ENCODE data around the gene PRAMEF6. TPM values are rescaled to one million over a fixed set of nuclear protein-coding genes. Genes with fewer than 3 reads are reported as not detected.
"Not testable (repeated sequence)": the region's sequence is repeated elsewhere in the genome, so short reads cannot be mapped to it uniquely, and the experiment has no call there.

Gene PRAMEF6
- not detected in 2 replicates for total RNA-seq (2014; rRNA removed; shearing (Covaris generic))
- not detected in 2 replicates for polyA plus RNA-seq (2014; cell fraction: nucleus; rRNA removed)

- DNase-seq (ENCODE audit: extremely low read depth, low read depth): not testable (repeated sequence)
Measured at GRCh38 chr1:12947480-12947879, at the start of gene PRAMEF6. PRAMEF6 (minus strand) TSS chr1:12947580; CDS start chr1:12942518, 5,062 bp downstream.

- DNase-seq (ENCODE audit: extremely low read depth, low read depth): not testable (repeated sequence)
Measured at GRCh38 chr1:12924368-12924767, 23.0 kb downstream of the PRAMEF6 start.

- DNase-seq (ENCODE audit: extremely low read depth, low read depth): not testable (repeated sequence)
Measured at GRCh38 chr1:12921749-12922148, 25.6 kb downstream of the PRAMEF6 start.

GRCh38 chr1:12916310-12916709 lies 31.1 kb downstream of the PRAMEF6 start, which contains the start of gene PRAMEF7:
PRAMEF7 (plus strand) TSS chr1:12916610; CDS start chr1:12917693, 1,083 bp downstream.
- DNase-seq (ENCODE audit: extremely low read depth, low read depth): not testable (repeated sequence)

GRCh38 chr1:12903793-12904572 lies 43.4 kb downstream of the PRAMEF6 start:
- DNase-seq (ENCODE audit: extremely low read depth, low read depth): not testable (repeated sequence)

- not testable (repeated sequence) for DNase-seq (ENCODE audit: extremely low read depth, low read depth)
Measured at GRCh38 chr1:12899186-12899585, 48.2 kb downstream of the PRAMEF6 start.

- not testable (repeated sequence) for DNase-seq (ENCODE audit: extremely low read depth, low read depth)
Measured at GRCh38 chr1:12898170-12898569, 49.2 kb downstream of the PRAMEF6 start, which contains the start of gene PRAMEF10. PRAMEF10 (minus strand) TSS chr1:12898270; CDS start chr1:12895847, 2,423 bp downstream.

Small RNAs within 50 kb of the gene (small RNA-seq; reads per million reads assigned to genes)
- 0 reads per million in 2 experiments for gene RNU6-1072P

Other genes with a start within 250 kb of the PRAMEF6 start
- gene AADACL3, start 231.5 kb downstream of the PRAMEF6 start, total RNA-seq (2014; rRNA removed; shearing (Covaris generic)): 0.05 TPM in 1 of 2 replicates, not detected in the other
- gene CFAP107, start 201.4 kb downstream of the PRAMEF6 start, total RNA-seq (2014; rRNA removed; shearing (Covaris generic)): not detected in 2 replicates
- not detected in 2 replicates for gene PRAMEF12, start 173.8 kb downstream of the PRAMEF6 start, total RNA-seq (2014; rRNA removed; shearing (Covaris generic))
- not detected in 2 replicates for gene PRAMEF1, start 156.2 kb downstream of the PRAMEF6 start, total RNA-seq (2014; rRNA removed; shearing (Covaris generic))
- gene PRAMEF11, start 116.2 kb downstream of the PRAMEF6 start, total RNA-seq (2014; rRNA removed; shearing (Covaris generic)): not detected in 2 replicates
- gene HNRNPCL1, start 98.9 kb downstream of the PRAMEF6 start, total RNA-seq (2014; rRNA removed; shearing (Covaris generic)): not detected in 2 replicates
- gene PRAMEF2, start 90.5 kb downstream of the PRAMEF6 start, total RNA-seq (2014; rRNA removed; shearing (Covaris generic)): not detected in 2 replicates
- gene PRAMEF4, start 61.4 kb downstream of the PRAMEF6 start, total RNA-seq (2014; rRNA removed; shearing (Covaris generic)): 0.07 TPM in 1 of 2 replicates, not detected in the other
- not detected in 2 replicates for gene PRAMEF10, start 49.3 kb downstream of the PRAMEF6 start, total RNA-seq (2014; rRNA removed; shearing (Covaris generic))
- not detected in 2 replicates for gene PRAMEF7, start 31.0 kb downstream of the PRAMEF6 start, total RNA-seq (2014; rRNA removed; shearing (Covaris generic))
- gene PRAMEF27, start 109.0 kb upstream of the PRAMEF6 start, total RNA-seq (2014; rRNA removed; shearing (Covaris generic)): not detected in 2 replicates
- not detected in 2 replicates for gene HNRNPCL3, start 113.2 kb upstream of the PRAMEF6 start, total RNA-seq (2014; rRNA removed; shearing (Covaris generic))
- not detected in 2 replicates for gene PRAMEF25, start 123.2 kb upstream of the PRAMEF6 start, total RNA-seq (2014; rRNA removed; shearing (Covaris generic))
- not detected in 2 replicates for gene HNRNPCL2, start 169.3 kb upstream of the PRAMEF6 start, total RNA-seq (2014; rRNA removed; shearing (Covaris generic))
- gene PRAMEF26, start 208.4 kb upstream of the PRAMEF6 start, total RNA-seq (2014; rRNA removed; shearing (Covaris generic)): not detected in 2 replicates
- not detected in 2 replicates for gene HNRNPCL4, start 218.1 kb upstream of the PRAMEF6 start, total RNA-seq (2014; rRNA removed; shearing (Covaris generic))
- gene PRAMEF9, start 224.3 kb upstream of the PRAMEF6 start, total RNA-seq (2014; rRNA removed; shearing (Covaris generic)): not detected in 2 replicates